Suprapubic skin (tissue), 4 donors: Measurements from ENCODE around the gene UTP25.

Source experiments
- CTCF ChIP-seq, 2 donors: fragments of 200-600 bp in 1 of 2; fragments of 450-650 bp in 1 of 2; sonication (generic) in 1 of 2; IDR thresholded peaks; one replicate each; pipeline ENCODE4 v1.5.1; 2016 to 2019; ENCODE audit warnings: antibody characterized with exemption in 2 of 2, mild to moderate bottlenecking in 1 of 2, moderate library complexity in 1 of 2
- EP300 ChIP-seq: sonication (generic); formaldehyde crosslinking; IDR thresholded peaks from one replicate; pipeline ENCODE4 v1.6.1; 2017; ENCODE audit warnings: antibody characterized with exemption
- POLR2AphosphoS5 ChIP-seq, 3 donors: sonication (generic); formaldehyde crosslinking; IDR thresholded peaks; one replicate each; pipeline ENCODE4 v1.6.1; 2017; ENCODE audit warnings: antibody characterized with exemption in 3 of 3

- no peak for TF ChIP-seq CTCF (IDR thresholded peaks at IDR 0.05)
- no peak for TF ChIP-seq EP300
- no peak for TF ChIP-seq POLR2AphosphoS5 (IDR thresholded peaks at IDR 0.05)
Observed at GRCh38 chr1:209884249-209884648, 56.5 kb downstream of the UTP25 start.
